NT2/D1 (cell line): Measurements from ENCODE around the gene ACADSB.

Source experiments
- YY1 ChIP-seq: IDR thresholded peaks from 2 replicates; pipeline ENCODE4 v1.6.1; 2011; ENCODE audit not compliant: insufficient read length, insufficient read depth
- ZNF274 ChIP-seq: IDR thresholded peaks from 2 replicates; pipeline ENCODE4 v1.6.1; 2011; ENCODE audit warnings: mild to moderate bottlenecking, low read depth, low read length

GRCh38 chr10:122986335-122986734 lies 22.5 kb upstream of the ACADSB start:
- TF ChIP-seq YY1 = no peak
- no peak for TF ChIP-seq ZNF274
